C1 segment of cervical spinal cord (tissue), 14 donors: Measurements from ENCODE around the gene KCNMA1.

Source experiments
- DNase-seq, 14 donors: peaks; one replicate each; lab custom pipeline; 2025; lab: John Stamatoyannopoulos, UW

Gene KCNMA1

DNA sequence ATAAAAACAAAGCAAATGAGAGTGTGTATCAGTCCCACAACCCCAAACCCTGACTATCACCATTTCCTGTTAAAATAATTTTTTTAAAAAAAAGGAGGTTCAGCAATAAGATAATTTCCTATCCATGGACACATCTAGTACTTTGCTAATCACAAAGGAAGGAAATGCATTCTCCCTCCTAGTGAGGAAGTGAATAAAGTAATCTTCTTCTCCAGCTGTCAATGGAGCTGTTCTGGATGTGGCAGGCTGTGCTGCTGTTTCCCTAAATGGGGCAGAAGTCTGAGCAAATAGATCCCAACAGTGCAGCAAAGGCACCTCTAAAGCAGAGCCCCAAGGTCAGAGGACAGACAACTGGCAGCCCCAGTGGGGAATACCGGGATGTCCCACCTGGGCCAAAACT lies 540.0 kb downstream of the KCNMA1 start:
- no peak for DNase-seq

GRCh38 chr10:77093126-77093525 lies 544.5 kb downstream of the KCNMA1 start:
- no peak for DNase-seq

GRCh38 chr10:77091597-77092165 lies 545.9 kb downstream of the KCNMA1 start:
- DNase-seq = no peak

DNA sequence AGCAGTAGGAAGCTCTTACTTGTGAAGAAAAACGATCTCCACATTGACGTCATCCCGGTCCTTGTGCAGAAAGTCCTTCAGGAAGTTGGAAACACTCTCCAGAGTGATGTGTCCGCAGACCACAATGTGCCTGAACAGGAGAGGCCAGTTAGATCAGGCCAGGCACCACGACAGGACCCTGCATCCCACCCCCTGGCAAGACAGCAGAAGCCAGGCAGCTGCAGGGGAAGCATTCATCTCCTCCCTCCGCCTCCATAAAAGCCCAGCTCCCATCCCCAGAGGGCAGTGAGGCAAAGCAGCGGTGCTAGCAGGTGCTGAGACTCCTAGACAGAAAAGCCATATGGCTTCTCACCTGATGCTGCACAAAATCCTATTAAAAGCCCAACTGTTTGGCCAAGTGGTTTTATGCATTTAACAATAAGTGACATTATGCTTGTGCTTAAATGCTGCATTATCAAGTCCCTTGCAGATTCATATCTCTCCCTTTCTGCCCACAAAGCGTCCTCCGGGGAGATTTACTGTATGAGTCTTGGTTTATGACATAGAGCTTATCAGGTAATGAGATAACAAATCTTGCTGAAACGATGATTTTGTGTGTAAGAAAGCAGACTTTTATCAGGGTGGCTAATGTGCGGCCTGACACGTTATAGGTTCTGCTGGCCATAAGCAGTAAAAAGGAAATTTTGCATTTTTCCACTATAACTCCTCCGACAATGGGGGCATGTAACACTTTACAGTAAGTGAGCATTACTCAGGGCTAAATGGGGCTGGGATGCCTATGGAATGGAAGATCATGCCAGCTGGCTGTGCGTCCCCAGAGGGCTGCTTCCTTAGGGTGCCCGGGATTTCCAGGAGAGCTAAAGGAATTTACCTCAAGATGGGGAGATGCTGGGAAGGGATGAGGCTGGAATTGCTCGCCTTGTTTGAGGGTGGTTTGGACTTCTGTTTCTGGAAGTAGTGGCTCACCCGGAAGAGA lies 546.9 kb downstream of the KCNMA1 start:
- no peak for DNase-seq

DNA sequence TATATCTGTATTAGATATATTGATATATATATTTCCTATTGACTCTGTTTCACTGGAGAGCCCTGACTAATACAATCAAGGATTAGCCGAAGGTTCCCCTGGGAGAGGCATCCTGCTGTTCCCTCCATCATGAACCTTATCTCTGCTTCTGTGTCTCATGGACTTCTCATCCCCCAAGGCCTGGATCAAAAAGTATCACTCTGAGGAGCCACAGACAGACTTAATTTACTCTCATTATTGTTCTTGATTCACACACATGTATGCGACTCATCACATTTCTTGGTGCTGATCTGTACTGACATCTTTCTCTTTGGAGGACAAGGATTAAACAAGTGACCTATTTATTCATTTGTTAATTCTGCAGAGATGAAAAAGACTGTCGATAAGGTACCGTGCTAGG lies 550.2 kb downstream of the KCNMA1 start:
- DNase-seq = no peak

DNA sequence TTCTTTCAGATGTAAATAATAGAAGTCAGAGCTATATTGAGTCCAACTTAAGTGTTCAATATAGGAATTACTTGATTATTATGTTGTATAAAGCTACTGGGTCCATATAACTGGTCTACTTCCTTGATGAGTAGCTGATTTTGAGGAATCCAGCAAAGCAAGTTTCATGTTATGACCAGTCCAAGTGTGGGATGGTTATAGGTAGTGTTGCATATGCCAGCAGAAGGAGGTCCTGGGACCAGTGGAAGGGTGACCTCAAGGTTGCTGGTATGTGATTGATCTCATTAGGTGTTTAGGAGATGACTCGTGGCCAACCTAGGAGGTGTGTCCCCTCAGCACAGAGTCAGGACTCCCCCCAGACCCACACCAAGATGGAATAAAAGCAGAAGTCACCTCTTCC lies 551.5 kb downstream of the KCNMA1 start:
- no peak for DNase-seq

DNA sequence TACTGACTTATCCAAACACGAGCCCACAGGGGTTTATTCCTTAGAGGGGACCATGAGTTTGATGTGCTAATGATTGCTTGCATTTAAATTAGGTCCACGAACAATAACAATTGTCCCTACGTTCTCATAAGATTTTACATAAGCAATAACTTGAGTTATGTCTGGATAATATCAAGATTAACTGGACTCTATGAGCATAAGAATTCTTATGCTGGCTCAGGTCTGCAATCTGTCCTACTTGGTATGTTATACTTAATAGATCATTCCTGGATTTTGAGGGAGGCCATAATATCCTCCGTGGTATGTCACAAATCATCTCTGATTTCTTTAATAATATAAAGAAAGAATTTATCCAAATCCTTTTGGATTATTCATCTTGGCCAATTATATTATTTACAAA lies 552.3 kb downstream of the KCNMA1 start:
- DNase-seq = no peak

GRCh38 chr10:77084431-77085144 lies 553.0 kb downstream of the KCNMA1 start:
- DNase-seq = no peak

DNA sequence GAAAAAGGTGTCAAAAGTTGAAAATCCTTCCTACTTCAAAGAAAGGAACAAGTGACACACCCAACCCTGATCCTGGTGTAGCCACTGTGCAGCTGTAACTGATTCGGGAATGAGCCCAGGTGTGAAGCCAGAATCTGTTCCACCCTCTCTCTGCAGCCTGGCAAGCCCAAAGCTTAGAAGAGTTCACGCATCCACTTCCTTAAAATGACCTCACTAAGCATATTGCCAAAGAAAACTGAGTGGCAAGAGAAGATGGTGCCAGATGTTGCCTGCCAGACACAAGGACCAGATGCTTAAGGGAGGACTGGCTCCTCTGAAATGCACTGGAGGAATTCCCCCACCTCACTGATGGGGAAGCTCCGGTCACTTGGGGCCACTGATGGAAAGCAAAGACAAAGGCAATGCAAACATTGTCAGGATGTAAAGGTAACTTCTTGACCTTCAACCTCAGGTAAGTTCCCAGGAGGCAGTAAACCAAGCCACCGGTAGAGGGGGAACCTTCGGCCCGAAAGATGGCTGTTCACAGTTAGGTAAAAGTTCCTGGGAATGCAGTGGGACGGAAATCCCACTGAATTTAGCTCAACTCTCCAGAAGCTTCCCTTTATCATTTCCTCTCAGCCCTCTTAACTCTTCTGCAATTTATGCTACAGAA lies 554.9 kb downstream of the KCNMA1 start:
- no peak for DNase-seq

DNA sequence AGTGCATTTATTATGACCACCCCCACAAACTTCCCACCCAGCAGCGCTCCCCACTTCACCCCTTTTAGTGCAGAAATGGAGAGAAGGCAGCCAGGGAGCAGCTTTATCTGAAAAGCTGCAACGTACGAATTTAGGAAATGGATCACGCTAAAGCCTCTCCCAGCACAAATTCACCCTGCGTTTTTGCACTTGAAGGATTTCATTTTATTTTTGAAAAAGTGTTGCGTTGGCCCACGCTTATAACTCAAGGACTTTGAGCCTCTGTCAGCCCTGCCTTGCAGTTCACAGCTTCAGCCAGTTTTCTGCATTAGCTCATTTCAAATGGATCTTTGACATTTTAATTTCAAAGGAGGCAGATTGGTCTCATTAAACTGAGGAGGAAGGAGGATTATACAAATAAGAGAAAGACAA lies 556.1 kb downstream of the KCNMA1 start:
- DNase-seq = no peak

DNA sequence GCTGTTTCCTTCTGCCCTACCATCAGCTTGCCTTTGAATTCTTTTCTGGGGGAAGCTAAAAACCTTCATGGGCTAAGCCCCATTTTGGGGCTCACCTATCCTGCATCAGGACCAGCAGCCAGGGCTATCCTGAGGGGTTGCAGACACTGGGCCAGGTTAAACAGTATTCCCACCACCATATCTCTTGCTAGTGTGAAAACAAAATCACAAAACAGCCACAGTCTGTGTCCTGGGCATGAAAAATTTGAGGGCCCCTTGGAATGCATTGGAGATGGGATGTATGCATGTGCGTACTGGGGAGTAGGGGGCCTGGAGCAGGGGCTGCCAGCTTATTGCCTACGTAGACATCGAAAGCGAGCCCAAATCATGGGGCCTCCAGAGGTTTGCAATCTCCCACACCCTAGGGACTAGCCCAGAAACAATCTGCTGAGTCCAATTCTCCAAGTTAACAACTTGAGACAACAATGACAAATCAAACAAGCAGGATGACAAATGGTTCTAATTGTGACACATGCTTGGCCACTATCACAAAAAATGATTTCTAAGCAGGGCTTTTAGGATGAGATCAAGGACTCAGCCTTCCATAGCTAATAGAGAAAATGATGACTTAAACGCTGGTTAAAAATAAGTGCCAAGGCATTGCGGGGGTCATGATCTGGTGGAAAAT lies 557.1 kb downstream of the KCNMA1 start:
- DNase-seq = no peak

DNA sequence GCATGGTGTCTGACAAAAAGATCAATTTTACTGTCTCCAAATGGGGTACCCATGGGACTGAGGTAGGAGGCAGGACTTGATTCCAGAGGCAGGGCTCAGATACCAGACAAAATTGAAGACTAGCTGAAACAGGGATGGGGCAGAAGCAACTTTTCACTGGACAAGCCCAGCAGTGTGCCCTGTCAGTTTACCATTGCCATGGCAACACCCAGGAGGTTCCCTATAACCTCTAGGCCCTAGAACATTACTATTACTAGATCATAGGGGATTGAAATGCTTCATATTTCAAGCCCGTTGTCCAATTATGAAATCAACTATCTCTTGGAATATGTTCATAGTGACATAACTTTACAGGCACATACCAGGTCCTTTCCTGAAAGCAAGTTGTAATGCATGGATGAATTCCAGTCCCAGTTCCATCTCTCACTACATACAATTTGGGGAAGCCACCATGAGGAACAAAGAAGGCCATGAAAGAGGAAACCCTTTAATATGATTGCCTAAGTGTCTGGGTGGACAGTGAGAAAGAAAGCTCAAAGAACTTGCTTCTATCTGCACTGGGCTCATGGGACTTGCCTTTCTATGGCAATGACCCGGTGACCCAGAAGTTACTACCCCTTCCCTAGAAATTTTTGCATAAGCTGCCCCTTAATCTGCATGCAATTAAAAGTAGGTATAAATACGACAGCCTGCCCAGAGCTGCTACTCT lies 557.9 kb downstream of the KCNMA1 start:
- no peak for DNase-seq

- no peak for DNase-seq
Measured at GRCh38 chr10:77077316-77077945, 560.2 kb downstream of the KCNMA1 start.

DNA sequence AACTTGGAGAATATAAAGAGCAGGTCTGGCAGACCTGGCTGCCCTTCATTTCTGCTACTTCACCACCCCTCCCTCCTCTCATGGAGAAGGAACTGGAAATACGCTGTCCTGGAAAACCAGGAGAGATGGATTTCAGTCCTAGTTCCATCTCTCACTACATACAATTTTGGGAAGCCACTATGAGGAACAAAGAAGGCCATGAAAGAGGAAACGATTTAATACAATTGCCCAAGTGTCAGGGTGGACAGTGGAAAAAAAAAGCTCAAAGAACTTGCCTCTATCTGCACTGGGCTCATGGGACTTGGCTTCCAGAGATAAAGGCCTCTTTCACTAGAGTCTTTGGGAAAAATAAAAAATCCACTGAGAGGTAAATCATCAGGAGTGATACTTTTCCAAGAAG lies 561.7 kb downstream of the KCNMA1 start:
- no peak for DNase-seq

DNA sequence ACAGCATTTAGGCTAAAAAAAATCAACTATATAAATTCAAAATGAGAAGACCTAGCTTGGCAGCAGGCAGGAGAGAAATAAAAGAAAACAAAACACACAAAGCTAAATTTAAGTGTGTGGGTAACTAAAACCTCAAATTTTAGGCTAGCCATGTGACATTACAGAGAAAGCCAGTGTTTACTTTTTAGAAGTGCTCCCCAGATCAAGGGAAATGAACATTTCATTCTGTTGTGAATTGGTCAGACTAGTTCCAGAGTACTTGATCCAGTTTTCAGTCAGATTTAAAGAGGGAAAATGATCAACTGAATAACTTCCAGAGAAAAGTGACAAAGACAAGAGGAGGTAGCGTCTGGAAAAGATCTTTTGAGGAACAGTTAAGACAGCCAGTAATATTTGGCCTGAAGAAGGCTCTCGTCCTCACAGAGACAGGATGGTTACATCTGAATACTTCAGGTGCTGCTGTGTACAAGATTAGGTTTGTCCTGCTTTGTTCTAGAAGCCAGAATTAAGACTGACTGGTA lies 563.4 kb downstream of the KCNMA1 start:
- DNase-seq = no peak

GRCh38 chr10:77073663-77073960 lies 564.0 kb downstream of the KCNMA1 start:
- DNase-seq = no peak

DNA sequence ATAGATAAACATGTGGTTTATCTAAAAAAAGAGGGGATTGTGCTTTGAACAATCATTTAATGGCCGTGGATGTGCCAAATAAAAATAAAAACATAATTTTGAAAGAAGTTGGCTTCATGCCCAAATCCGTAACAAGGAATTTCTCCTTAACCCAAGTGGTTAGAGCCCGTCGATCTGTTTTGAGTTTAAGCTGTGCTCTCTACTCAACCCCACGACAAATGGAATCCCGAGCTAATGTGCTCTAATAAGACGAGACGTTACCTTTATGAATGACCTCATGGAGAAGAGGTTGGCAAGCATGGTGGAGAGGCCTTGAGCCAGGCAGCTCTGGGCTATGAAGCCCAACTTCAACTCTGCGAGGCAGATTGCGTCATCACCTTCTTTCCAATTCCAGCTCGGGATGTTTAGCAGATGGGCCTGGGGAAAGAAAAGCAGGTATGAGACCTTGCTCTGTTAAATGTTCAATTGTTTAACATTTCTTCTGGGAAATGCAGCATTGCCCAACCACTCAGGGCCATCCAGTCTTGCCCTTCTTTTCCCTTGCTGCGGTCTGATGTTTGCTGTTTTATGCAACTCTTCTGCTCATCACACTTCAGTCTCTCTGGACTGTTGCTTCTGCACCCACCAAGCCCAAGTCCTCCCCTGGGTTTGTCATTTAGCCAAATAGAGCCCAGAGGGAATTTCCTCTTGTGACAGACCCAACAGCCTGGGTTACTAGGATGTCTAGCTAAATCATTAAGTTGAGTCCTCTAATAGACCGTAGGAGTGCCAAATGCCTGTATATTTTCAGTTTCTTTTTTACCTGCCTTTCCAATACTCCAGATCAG lies 564.6 kb downstream of the KCNMA1 start:
- DNase-seq = no peak

DNA sequence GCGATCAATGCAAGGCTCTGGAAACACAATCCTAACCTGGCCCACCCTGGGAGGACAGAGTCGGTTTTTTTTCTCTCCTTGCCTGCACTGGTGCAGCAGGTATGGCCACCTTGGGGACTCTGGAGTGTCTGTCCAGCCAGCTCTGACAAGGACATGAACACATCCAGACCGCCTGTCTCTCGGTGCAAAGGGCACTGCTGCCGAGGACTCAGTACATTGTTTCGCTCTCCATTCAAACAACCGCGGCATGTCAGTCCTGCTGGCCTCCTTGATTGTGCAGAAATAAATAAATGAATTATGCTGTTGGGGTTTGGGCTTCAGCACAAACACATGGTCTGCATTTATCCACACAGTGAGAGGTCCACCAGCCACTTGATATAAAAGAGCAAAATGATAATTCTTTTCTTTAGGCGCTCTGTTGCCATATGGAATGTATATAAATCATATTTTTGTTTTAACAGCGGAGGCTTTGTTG lies 565.2 kb downstream of the KCNMA1 start:
- no peak for DNase-seq

DNA sequence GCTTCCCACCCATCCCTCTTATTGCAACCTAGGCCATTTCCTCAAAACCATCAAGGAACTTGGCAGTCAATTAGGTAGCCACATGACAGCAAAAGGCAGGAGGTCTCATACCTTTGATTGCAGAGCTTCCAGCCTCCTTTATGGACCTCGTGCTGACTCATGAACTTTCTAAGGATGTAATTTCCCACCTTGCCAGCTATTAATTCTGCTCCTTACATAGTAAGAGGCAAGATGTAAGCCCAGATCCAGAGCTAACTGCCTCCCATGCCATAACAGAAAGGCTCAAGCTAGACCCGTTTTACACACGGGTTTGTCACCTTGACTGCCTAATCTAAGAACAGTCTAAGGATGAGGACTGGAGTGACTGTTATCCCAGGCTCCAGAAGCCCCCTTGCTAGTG lies 565.7 kb downstream of the KCNMA1 start:
- no peak for DNase-seq
